Measurements from ENCODE around the gene TRIM2.
"Not testable (repeated sequence)": the region's sequence is repeated elsewhere in the genome, so short reads cannot be mapped to it uniquely, and the experiment has no call there.

Gene TRIM2

DNA sequence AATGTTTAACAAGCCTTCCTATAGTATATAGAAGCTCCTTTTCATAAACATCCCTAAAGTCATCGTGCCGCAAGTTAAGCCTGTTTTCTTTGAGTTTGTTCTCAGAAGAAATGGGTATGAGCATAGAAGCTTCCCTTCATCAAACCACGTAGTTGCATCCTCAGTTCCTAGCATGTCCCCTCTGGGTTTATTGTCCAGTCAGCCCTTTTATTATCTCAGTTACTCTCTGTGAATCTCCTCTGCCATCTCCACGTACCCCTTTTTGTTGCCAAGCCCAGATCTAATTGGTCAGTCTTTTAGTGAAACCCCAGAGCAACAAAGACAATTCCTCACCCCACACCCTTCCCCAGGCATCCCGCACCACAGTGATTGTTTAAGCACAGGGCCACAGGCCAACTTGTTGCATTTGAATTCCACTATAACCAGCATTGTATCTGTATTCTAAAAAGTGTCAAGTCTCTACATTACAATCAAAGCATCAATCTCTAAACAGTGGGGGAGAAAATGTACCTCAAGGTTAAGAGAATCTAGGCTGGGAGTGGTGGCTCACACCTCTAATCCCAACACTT is 12.4 kb upstream of the TRIM2 start:
- no peak for DNase-seq

GRCh38 chr4:153197301-153197700 is 6.9 kb upstream of the TRIM2 start:
- DNase-seq, result no peak

- DNase-seq, result no peak
Observed at GRCh38 chr4:153198719-153199118, 5.5 kb upstream of the TRIM2 start.

GRCh38 chr4:153203746-153204145 is 497 bp upstream of the TRIM2 start:
- not testable (repeated sequence) for DNase-seq

GRCh38 chr4:153204728-153205648 is 745 bp downstream of the TRIM2 start:
- peak; percentile 48 for DNase-seq

DNA sequence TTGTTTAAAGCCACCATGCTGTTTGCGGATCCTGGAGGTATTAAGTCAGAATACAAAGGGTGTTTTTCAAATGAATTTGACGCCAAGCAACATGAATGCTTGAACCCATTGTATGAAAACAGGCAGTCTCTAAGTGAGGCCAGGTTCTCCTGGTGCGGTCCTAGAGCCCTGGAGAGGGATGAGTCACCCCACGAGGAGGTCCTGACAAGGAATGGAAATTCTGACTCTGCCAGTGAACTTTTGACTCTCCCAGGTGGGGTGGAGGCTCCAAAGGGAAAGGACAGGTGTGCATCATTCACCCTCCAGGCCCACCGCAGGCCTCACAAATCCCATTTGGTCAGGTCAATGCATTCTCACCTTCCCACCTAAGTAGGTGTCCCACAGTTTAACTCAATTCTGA is 1.5 kb downstream of the TRIM2 start:
- DNase-seq, result peak; percentile 64

DNA sequence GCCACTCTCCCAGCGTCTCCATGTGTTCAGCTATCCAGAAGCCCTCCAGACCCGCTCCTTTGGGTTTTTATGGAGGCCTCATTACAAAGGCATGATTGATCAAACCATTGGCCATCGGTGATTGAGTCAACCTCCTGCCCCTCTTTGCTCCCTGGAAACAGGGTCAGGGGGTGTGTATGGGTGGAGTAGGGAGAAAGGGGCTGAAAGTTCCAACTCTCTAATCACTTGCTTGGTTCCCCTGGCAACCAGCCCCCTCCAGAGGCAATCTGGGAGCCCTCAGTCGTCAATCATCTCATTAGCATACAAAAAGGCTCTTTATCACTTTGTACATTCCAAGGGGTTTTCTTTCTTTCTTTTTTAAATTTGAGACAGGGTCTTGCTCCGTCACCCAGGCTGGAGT is 2.3 kb downstream of the TRIM2 start:
- no peak for DNase-seq

- peak; percentile 26 for DNase-seq
Observed at GRCh38 chr4:153207027-153207426, 2.8 kb downstream of the TRIM2 start.

DNA sequence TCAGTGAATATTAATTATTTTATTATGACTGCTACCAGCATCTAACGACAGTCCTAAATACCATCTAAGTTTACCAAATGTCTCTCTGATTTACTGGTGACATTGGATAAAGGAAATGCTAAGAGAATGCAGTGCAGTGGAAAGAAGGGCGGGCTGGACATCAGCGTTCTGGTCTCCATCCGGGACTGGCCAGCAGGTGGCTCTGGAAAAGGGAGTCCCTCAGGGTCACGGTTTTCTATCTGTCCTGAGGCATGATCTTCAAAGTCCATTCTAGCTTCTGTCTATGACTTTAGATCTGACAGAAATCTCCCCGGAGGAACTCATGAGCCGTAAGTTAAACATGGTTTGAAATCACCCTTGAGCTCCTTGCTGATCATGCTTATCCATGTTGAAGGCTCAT is 3.3 kb downstream of the TRIM2 start:
- no peak for DNase-seq

DNA sequence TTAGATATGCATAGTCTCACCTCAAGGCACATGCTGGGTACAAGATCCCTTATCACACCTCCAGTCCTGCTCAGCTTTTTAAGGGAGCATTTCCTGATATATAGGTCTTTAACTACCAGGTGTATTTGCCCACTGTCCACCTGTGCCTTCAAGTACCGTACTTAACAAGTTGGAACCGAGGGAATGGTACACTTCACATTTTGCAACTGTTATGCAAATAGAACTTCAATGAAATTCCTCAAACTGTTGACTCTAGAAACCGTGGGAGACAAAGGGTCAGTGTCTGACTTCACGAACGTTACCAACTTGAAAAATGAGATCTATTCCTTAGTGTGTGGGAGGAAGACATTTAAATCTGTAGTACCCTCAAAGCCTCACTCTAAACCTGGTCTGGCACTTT is 5.2 kb downstream of the TRIM2 start:
- no peak for DNase-seq

GRCh38 chr4:153210727-153211126 is 6.5 kb downstream of the TRIM2 start:
- no peak for DNase-seq

GRCh38 chr4:153211986-153212728 is 7.9 kb downstream of the TRIM2 start:
- DNase-seq, result no peak

DNA sequence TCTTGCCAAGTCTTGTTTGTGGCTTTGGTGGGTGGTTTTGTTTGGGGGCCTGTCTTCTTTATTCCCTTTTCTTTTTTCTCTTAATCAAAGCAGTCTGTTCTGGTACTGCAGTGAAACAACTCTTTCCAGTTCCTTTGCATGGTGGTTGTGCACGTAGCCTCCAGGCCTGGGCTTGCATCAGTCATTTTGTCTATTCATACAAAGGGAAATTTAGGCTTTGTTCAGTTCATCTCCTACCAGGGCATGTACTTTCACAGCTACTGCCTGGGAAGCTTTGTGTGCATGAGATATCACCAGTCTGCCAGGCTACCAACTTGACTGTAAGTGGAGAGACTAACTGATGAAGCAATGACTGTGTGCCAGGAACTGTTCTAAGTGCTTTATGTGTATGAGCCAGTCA is 8.5 kb downstream of the TRIM2 start:
- no peak for DNase-seq

DNA sequence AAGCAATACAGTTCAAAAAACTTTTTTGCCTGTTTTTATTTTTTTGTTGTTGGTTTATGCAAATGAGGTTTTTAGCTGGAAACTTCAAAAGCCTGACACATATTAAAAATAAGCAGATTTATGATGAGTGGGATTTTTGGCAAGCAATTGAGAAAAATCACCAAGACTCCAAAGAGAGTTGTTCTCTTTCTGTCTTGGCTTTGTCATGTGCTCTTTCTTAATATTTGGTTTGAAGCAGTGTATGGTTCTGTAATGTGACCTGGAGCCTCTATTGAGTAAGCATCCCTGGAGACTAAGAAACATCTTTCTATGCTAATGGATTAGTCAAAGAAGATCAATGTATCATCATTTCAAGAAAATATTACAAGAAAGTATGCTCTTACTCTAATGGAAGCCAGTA is 11.7 kb downstream of the TRIM2 start:
- no peak for DNase-seq

- no peak for DNase-seq
Observed at GRCh38 chr4:153216546-153216945, 12.3 kb downstream of the TRIM2 start.

GRCh38 chr4:153217440-153217839 is 13.2 kb downstream of the TRIM2 start:
- no peak for DNase-seq

GRCh38 chr4:153218961-153219360 is 14.7 kb downstream of the TRIM2 start:
- DNase-seq, result no peak

GRCh38 chr4:153220682-153221395 is 16.6 kb downstream of the TRIM2 start:
- DNase-seq, result no peak

DNA sequence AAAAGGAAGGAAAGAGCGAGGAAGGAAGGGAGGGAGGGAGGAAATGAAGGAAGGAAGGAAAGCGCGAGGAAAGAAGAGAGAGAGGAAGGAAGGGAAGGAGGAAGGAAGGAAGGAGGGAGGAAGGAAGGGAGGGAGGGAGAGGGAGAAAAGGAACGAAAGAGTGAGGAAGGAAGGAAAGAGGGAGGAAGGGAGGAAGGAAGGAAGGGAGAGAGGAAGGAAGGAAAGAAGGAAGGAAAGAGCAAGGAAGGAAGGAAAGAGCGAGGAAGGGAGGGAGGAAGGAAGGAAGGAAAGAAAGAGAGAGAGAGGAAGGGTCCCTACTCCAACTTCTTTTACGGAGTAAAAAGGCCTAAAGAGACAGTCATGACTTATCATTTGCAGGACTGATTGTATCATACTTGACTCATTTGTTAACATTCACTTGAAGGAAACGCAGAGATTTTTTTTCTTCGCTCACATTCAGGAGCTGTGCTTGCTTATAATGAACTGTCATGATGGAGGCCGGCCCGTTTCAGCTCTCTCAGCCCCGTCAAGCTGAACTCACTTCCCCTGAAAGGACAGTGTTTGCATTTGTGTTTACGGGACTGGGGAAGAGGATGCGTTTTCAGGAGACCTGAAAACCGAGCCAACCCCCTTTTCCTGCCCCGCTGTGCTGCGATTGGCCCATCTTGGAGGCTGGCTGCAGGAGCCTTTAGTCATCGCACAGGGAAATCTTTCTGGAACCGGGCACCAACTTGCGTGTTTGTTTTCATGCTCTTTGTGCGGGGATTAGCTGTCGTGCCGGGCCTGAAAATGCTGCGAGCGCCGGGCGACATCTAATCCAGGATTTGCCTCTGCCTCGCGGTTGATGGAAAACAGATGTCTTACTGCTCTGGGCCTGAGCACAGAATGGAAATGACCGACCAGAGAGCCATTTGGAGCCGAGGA is 17.8 kb downstream of the TRIM2 start:
- peak; percentile 40 for DNase-seq

DNA sequence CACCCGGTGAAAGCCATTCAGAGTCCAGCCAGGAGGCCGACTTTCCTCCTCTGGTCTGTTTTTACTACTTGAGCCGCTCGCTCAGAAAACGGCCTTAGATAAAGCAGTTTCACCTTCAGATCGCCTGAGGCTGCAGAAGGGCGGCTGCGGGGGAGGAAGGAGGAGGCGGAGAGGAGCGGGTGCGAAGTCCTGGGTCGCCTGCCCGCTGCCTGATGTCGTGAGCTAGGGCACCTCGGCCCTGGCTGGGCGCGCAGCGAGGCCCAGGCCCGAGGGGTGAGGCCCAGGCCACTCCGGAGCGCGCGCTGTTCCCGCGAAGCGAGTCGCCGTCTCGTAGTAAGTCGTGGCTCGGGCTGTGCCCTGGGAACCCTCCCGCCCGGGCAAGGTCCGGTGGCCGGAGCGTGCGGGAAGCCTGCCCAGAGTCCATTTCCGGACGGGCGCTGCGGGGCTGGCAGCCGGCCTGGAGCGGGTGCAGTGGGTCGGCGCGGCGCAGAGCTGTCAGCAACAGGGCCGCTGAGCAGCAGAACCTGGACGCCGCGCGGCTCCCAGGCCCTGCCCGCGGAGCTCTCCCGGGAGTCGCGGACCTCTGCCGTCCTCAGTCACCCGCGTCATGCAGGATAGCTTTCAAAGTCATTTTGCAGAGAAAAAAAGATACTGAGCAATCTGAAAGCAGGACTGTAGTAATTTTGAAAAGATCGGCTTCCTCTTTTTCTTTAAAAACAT is 18.6 kb downstream of the TRIM2 start:
- DNase-seq, result peak; percentile 44

GRCh38 chr4:153223427-153223801 is 19.2 kb downstream of the TRIM2 start:
- DNase-seq, result no peak
